ENCODE data around the gene ARMC10.
"Not testable (repeated sequence)": the region's sequence is repeated elsewhere in the genome, so short reads cannot be mapped to it uniquely, and the experiment has no call there.

ARMC10 gene

GRCh38 chr7:103074519-103075336 lies at the start of gene ARMC10, which contains the start of gene FBXL13:
Gene ARMC10, plus strand, starts transcription at chr7:103075140. Its CDS starts 133 bp downstream, at chr7:103075273.
Gene FBXL13, minus strand, starts transcription at chr7:103074796.
- peak; percentile 9 for TF ChIP-seq CTCF (IDR thresholded peaks at IDR 0.05; ENCODE audit: low read depth, low read length, missing control alignments)
- DNase-seq (ENCODE audit: low read depth) = peak; percentile 73
- in situ Hi-C loops (cut with HindIII; ENCODE audit: low sequenced_read_pairs) = no loop called here
- H3K4me3 ChIP-seq (ENCODE audit: low read depth, low read length) = peak within 1 kb of the TSS; percentile 86

- in situ Hi-C loops (cut with HindIII; ENCODE audit: low sequenced_read_pairs) = no loop called here
- TF ChIP-seq CTCF (IDR thresholded peaks at IDR 0.05; ENCODE audit: low read depth, low read length, missing control alignments) = no peak
- H3K4me3 ChIP-seq (ENCODE audit: low read depth, low read length) = no peak overlapping the region
- DNase-seq (ENCODE audit: low read depth) = no peak
Observed at GRCh38 chr7:103025341-103025740, 49.6 kb upstream of the ARMC10 start.

GRCh38 chr7:103031024-103031423 lies 43.9 kb upstream of the ARMC10 start:
- no peak overlapping the region for H3K4me3 ChIP-seq (ENCODE audit: low read depth, low read length)
- in situ Hi-C loops (cut with HindIII; ENCODE audit: low sequenced_read_pairs) = no loop called here
- no peak for TF ChIP-seq CTCF (IDR thresholded peaks at IDR 0.05; ENCODE audit: low read depth, low read length, missing control alignments)
- DNase-seq (ENCODE audit: low read depth) = no peak

GRCh38 chr7:103031781-103032180 lies 43.2 kb upstream of the ARMC10 start:
- no peak for DNase-seq (ENCODE audit: low read depth)
- in situ Hi-C loops (cut with HindIII; ENCODE audit: low sequenced_read_pairs) = no loop called here
- no peak for TF ChIP-seq CTCF (IDR thresholded peaks at IDR 0.05; ENCODE audit: low read depth, low read length, missing control alignments)
- H3K4me3 ChIP-seq (ENCODE audit: low read depth, low read length) = no peak overlapping the region

GRCh38 chr7:103034318-103034717 lies 40.6 kb upstream of the ARMC10 start:
- H3K4me3 ChIP-seq (ENCODE audit: low read depth, low read length); DNase-seq (ENCODE audit: low read depth); in situ Hi-C loops (cut with HindIII; ENCODE audit: low sequenced_read_pairs): not testable (repeated sequence)

GRCh38 chr7:103037476-103037822 lies 37.5 kb upstream of the ARMC10 start:
- no peak overlapping the region for H3K4me3 ChIP-seq (ENCODE audit: low read depth, low read length)
- in situ Hi-C loops (cut with HindIII; ENCODE audit: low sequenced_read_pairs) = no loop called here
- no peak for DNase-seq (ENCODE audit: low read depth)
- TF ChIP-seq CTCF (IDR thresholded peaks at IDR 0.05; ENCODE audit: low read depth, low read length, missing control alignments) = no peak

GRCh38 chr7:103037823-103038739 lies 36.9 kb upstream of the ARMC10 start:
- DNase-seq (ENCODE audit: low read depth); in situ Hi-C loops (cut with HindIII; ENCODE audit: low sequenced_read_pairs); H3K4me3 ChIP-seq (ENCODE audit: low read depth, low read length): not testable (repeated sequence)

- DNase-seq (ENCODE audit: low read depth); in situ Hi-C loops (cut with HindIII; ENCODE audit: low sequenced_read_pairs); H3K4me3 ChIP-seq (ENCODE audit: low read depth, low read length): not testable (repeated sequence)
Observed at GRCh38 chr7:103041815-103042214, 33.1 kb upstream of the ARMC10 start.
